ENCODE measurements around the gene LEMD2. TPM values are rescaled to one million over a fixed set of nuclear protein-coding genes. Genes with fewer than 3 reads are reported as not detected.

LEMD2 gene
- polyA plus RNA-seq, 1 donor (not counting 4 experiments of a cell fraction or from before 2014, with no cell fraction given), result 48.6 TPM

DNA sequence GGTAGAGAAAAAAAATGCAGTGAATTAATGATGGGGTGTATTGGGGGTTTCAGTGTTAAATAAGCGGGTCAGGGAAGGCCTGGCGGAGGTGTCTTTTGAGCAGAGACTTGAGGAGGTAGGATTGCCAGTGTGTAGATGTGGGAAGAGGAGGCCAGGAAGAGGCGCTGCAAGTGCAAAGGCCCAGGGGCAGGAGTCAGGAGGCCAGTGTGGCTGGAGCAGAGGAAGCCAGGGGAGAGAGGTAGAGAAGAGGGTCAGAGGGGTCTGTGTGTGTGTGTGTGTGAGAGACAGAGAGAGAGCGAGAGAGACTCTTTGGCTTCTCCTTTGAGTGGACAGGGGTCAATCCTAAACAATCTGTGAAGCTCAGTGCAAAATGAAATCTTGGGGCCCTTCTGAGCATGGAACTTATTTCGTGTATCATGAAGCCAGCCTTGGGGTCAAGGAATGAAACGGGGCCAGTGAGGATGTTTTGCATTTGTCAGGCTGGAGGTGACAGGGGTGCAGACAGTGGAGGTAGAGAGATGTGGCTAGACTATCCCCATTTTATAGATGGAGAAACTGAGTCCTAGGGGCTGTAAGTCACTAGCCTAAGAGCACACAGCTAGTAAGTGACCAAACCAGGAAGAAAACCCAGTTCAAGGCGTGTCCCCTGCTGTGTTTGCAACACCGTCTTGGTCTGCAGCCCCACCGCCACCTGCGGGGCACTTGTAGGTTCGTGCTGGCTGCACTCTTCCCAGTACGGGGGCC, 32.5 kb downstream of the LEMD2 start:
- Histone ChIP-seq H3K9ac (ENCODE audit: control insufficient read depth, extremely low read depth, insufficient read depth, low read length) (no peak overlapping the region), H3K27me3 (ENCODE audit: control insufficient read depth, extremely low read depth, insufficient read depth, low read length) (no peaks in the 10 kb centered on the region), H3K27ac (ENCODE audit: control insufficient read depth, insufficient read depth, low read length) (no peak overlapping the region), H3K4me3 (ENCODE audit: control insufficient read depth in 2 of 3, extremely low read depth in 1 of 3, insufficient read depth in 2 of 3, low read depth in 1 of 3, low read length in 3 of 3) (no peak overlapping the region), H3K9me1 (ENCODE audit: control insufficient read depth, extremely low read depth, insufficient read depth, low read length) (no peaks in the 10 kb centered on the region), H3K4me1 (ENCODE audit: control insufficient read depth, extremely low read depth, insufficient read depth, low read length) (peaks cover 11% of the 10 kb centered on the region), H3K79me2 (ENCODE audit: control insufficient read depth, insufficient read depth, low read length) (no peaks in the 10 kb centered on the region), H3K36me3 (ENCODE audit: control insufficient read depth in 2 of 2, extremely low read depth in 1 of 2, insufficient read depth in 2 of 2, low read length in 2 of 2) (no peaks in the 10 kb centered on the region), H3K9me3 (ENCODE audit: control insufficient read depth, low read depth, low read length) (no peaks in the 10 kb centered on the region), H3K4me2 (ENCODE audit: control insufficient read depth, extremely low read depth, insufficient read depth, low read depth, low read length) (no peak overlapping the region), H2AFZ (ENCODE audit: control insufficient read depth, low read length) (no peak overlapping the region), H4K20me1 (ENCODE audit: control insufficient read depth, extremely low read depth, insufficient read depth, low read length) (no peaks in the 10 kb centered on the region)
- dilution Hi-C loops (cut with MboI; ENCODE audit: extremely low pct_ligation_motif_present, low sequenced_read_pairs), result no loop called here
- DNase-seq (ENCODE audit: low read depth, low spot score) (no peak), FAIRE-seq (no peak)
- TF ChIP-seq EZH2 (IDR thresholded peaks at IDR 0.05; ENCODE audit: low read length), result no peak
- TF ChIP-seq, protein P1, sequence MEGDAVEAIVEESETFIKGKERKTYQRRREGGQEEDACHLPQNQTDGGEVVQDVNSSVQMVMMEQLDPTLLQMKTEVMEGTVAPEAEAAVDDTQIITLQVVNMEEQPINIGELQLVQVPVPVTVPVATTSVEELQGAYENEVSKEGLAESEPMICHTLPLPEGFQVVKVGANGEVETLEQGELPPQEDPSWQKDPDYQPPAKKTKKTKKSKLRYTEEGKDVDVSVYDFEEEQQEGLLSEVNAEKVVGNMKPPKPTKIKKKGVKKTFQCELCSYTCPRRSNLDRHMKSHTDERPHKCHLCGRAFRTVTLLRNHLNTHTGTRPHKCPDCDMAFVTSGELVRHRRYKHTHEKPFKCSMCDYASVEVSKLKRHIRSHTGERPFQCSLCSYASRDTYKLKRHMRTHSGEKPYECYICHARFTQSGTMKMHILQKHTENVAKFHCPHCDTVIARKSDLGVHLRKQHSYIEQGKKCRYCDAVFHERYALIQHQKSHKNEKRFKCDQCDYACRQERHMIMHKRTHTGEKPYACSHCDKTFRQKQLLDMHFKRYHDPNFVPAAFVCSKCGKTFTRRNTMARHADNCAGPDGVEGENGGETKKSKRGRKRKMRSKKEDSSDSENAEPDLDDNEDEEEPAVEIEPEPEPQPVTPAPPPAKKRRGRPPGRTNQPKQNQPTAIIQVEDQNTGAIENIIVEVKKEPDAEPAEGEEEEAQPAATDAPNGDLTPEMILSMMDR (optimal IDR thresholded peaks at IDR 0.05 in 1 of 3, IDR thresholded peaks at IDR 0.05 in 1 of 3, conservative IDR thresholded peaks at IDR 0.05 in 1 of 3; ENCODE audit: extremely low read depth in 1 of 3, insufficient read depth in 2 of 3, low read length in 3 of 3), result no peak

- DNase-seq (ENCODE audit: low read depth, low spot score), result no peak
- Histone ChIP-seq H3K9ac (ENCODE audit: control insufficient read depth, extremely low read depth, insufficient read depth, low read length) (no peak overlapping the region), H3K36me3 (ENCODE audit: control insufficient read depth in 2 of 2, extremely low read depth in 1 of 2, insufficient read depth in 2 of 2, low read length in 2 of 2) (no peaks in the 10 kb centered on the region), H3K9me3 (ENCODE audit: control insufficient read depth, low read depth, low read length) (no peaks in the 10 kb centered on the region), H4K20me1 (ENCODE audit: control insufficient read depth, extremely low read depth, insufficient read depth, low read length) (no peaks in the 10 kb centered on the region), H3K79me2 (ENCODE audit: control insufficient read depth, insufficient read depth, low read length) (no peaks in the 10 kb centered on the region), H3K4me3 (ENCODE audit: control insufficient read depth in 2 of 3, extremely low read depth in 1 of 3, insufficient read depth in 2 of 3, low read depth in 1 of 3, low read length in 3 of 3) (no peak overlapping the region), H3K9me1 (ENCODE audit: control insufficient read depth, extremely low read depth, insufficient read depth, low read length) (no peaks in the 10 kb centered on the region), H2AFZ (ENCODE audit: control insufficient read depth, low read length) (no peak overlapping the region), H3K4me2 (ENCODE audit: control insufficient read depth, extremely low read depth, insufficient read depth, low read depth, low read length) (no peak overlapping the region), H3K27ac (ENCODE audit: control insufficient read depth, insufficient read depth, low read length) (no peak overlapping the region), H3K27me3 (ENCODE audit: control insufficient read depth, extremely low read depth, insufficient read depth, low read length) (no peaks in the 10 kb centered on the region), H3K4me1 (ENCODE audit: control insufficient read depth, extremely low read depth, insufficient read depth, low read length) (peaks cover 11% of the 10 kb centered on the region)
- dilution Hi-C loops (cut with MboI; ENCODE audit: extremely low pct_ligation_motif_present, low sequenced_read_pairs), result no loop called here
- no peak for TF ChIP-seq EZH2 (IDR thresholded peaks at IDR 0.05; ENCODE audit: low read length)
- TF ChIP-seq, protein P1 (optimal IDR thresholded peaks at IDR 0.05 in 1 of 3, IDR thresholded peaks at IDR 0.05 in 1 of 3, conservative IDR thresholded peaks at IDR 0.05 in 1 of 3; ENCODE audit: extremely low read depth in 1 of 3, insufficient read depth in 2 of 3, low read length in 3 of 3), result no peak
- no peak for FAIRE-seq
Measured at GRCh38 chr6:33755070-33755869, 33.7 kb downstream of the LEMD2 start.

Measured in keratinocyte (primary cell).